ENCODE results near the gene ARL11.
"Not testable (repeated sequence)": the region's sequence is repeated elsewhere in the genome, so short reads cannot be mapped to it uniquely, and the experiment has no call there.

ARL11 gene

DNA sequence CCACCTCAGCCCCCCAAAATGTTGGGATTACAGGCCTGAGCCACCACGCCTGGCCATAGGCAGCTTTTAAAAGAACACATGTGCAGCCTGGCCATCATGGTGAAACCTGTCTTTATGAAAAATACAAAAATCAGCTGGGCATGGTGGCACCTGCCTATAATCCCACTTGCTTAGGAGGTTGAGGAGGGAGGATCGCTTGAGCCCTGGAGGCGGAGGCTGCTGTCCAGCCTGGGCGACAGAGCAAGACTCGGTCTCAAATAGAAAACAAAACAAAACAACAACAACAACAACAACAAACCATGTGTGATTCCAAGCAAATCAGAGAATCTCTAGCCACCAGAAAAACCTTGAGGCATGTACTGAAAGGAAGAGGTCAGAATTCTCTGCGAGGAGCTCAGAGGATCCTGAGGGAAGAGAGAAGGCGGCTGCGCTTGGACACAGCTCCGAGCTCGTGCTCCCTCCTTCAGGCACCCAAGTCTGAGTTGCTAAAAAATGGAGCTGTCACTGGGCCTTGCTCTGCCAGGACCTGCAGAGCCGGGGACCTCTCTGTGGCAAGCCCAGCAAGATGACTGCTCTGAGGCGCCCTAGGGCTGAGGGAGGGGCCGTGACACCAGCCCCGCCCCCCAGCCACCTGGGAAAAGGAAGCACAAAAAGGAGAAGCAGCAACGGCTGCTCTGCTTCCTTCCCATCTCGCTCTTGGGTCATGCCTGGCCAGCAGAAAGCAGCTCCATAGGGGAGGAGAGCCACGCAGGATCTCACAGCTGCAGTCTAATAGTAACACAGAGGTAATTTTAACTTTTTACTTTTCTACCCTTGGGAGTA is at the start of gene ARL11:
Gene ARL11 (plus strand): TSS at position 677 of the 822 bp plus-strand sequence. CDS start 1,941 bp downstream, outside the sequence.
- DNase-seq = peak; percentile 90

GRCh38 chr13:49579501-49579900 is 48.8 kb upstream of the ARL11 start:
- DNase-seq = no peak

DNA sequence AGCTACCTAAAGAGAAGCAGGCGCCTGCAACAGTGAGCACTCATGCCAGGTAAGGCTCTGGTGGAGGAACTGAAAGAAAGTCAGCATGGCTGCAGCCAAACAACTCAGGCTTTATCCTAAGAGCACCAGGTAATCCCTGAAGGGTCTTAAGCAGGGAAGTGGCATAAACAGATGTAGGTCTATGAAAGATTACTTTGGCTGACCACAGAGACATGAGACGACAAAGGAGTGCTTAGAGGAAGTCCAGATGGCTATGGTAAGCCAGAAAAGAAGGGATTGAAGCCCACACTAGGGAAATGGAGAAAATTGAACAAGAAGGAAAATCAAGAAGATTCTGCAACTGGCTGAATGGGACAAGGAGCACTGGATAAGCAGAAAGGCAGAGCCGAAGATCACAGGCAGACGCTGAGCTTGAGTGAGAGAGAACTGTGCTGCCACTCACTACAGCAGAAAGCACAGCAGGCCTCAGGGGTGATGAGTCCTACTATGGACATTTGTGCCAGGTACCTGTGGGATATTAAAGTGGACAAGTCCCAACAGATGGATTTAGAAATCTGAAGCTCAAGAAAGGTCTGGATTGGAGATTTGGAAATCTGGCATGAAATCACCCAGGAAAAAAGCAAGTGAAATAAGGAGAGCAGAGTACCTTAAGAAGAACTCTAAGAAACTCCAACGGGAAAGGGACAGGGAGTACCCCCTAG is 47.2 kb upstream of the ARL11 start:
- no peak for DNase-seq

DNA sequence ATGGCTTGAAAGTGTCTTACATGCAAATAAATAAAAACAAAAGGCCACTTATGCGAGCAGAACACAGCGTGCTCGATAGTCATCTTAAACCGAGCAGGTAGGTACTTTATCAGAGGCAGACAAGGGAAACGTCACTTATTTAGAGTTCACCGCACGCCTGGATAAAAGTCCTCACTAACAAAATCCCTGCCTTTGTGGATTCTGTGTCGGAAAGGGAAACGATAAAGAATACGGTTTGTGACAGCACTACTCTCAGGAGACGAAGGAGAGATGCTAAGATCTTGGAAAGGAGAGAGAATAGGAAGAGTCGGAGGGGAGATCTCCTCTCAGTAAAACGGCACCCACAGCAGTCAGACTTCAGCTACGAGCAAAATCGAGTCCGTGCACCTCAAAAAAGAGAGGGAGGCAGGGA is 43.5 kb upstream of the ARL11 start:
- no peak for DNase-seq

- DNase-seq = peak; percentile 41
Observed at GRCh38 chr13:49585220-49586157, 42.8 kb upstream of the ARL11 start, which contains the start of gene RCBTB1. TSS of gene RCBTB1 (minus strand) at chr13:49585558. CDS start at chr13:49567279, 18,279 bp downstream.

GRCh38 chr13:49586717-49587116 is 41.6 kb upstream of the ARL11 start:
- no peak for DNase-seq

- no peak for DNase-seq
Observed at GRCh38 chr13:49587311-49587847, 40.9 kb upstream of the ARL11 start.

DNA sequence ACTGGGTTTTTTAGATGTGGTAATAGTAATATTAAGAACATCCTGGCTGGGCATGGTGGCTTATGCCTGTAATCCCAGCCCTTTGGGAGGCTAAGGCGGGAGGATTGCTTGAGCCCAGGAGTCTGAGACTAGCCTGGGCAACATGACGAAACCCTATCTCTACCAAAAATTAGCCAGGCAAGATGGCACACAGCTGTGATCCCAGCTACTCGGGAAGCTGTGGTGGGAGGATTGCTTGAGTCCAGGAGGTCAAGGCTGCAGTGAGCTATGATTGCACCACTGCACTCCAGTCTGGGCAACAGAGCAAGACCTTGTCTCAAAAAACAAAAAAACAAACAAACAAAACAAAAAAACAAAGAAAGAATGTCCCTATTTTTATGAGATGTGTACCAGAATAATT is 37.6 kb upstream of the ARL11 start:
- DNase-seq = not testable (repeated sequence)

DNA sequence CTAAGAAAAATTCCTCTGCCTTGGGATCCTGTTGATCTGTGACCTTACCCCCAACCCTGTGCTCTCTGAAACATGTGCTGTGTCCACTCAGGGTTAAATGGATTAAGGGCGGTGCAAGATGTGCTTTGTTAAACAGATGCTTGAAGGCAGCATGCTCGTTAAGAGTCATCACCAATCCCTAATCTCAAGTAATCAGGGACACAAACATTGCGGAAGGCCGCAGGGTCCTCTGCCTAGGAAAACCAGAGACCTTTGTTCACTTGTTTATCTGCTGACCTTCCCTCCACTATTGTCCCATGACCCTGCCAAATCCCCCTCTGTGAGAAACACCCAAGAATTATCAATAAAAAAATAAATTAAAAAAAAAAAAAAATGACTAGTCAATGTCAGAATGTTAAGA is 34.4 kb upstream of the ARL11 start:
- DNase-seq = not testable (repeated sequence)

GRCh38 chr13:49594576-49594975 is 33.7 kb upstream of the ARL11 start:
- no peak for DNase-seq

- DNase-seq = no peak
Observed at GRCh38 chr13:49596221-49596620, 32.1 kb upstream of the ARL11 start.

GRCh38 chr13:49597043-49597641 is 31.2 kb upstream of the ARL11 start:
- no peak for DNase-seq

- DNase-seq = no peak
Observed at GRCh38 chr13:49602005-49602404, 26.3 kb upstream of the ARL11 start.

GRCh38 chr13:49602615-49603014 is 25.7 kb upstream of the ARL11 start:
- not testable (repeated sequence) for DNase-seq

DNA sequence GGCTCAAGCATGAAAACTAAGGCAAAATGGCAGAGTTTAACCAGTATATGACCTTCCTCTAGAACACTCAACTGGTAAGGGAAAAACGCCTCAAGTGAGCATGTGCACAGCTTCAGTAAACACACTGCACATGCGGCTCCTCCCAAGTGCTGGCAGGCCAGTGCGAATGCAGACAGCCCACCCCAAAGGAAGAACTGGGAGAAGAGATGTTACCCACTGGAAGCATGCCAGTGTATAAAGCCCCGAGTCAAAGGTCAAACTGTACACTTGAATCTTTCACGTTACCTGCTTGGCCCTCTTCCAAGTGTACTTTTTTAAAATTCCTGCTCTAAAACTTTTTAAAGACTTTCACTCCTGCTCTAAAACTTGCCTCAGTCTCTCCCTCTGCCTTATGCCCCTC is 23.7 kb upstream of the ARL11 start:
- no peak for DNase-seq

DNA sequence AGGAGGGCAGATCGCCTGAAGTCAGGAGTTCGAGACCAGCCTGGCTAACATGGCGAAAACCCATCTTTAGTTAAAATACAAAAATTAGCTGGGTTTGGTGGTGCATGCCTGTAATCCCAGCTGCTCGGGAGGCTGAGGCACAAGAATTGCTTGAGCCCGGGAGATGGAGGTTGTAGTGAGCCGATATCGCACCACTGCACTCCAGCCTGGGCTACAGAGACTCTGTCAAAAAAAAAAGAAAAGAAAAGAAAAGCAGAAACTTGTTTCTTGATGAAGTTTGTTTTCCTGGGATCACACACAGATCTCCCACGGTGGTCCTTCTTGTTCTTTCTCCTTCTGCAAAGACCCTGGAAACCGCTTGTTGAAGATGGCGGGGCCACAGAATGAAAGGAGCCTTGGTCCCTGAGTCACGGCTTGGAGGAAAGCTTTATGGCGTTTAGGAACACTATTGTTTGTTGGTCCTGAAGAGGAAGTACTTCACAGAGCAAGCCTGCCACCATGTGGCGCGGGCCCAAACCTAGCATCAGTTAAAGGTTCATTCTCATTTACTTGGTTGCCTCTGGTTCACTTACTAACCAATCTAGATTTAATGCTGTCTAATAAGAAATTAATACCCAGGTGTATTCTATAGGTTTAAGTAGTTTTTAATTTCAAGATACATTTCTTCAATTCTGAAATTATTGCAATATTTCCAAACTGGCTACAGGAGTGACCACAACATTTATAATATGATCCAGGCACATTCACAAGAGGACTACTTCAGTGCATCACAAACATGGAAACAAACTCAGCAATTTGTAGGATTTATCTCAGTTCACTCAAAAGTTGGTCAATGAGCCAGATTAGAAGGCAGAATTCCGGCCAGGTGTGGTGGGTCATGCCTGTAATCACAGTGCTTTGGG is 21.3 kb upstream of the ARL11 start:
- peak; percentile 85 for DNase-seq

GRCh38 chr13:49607761-49608160 is 20.5 kb upstream of the ARL11 start:
- no peak for DNase-seq

GRCh38 chr13:49608651-49609331 is 19.5 kb upstream of the ARL11 start:
- DNase-seq = peak; percentile 87

- DNase-seq = no peak
Observed at GRCh38 chr13:49610176-49610575, 18.1 kb upstream of the ARL11 start.

- DNase-seq = not testable (repeated sequence)
Observed at GRCh38 chr13:49612042-49612441, 16.3 kb upstream of the ARL11 start.
